ENCODE measurements around the gene SESN3. TPM values are rescaled to one million over a fixed set of nuclear protein-coding genes. Genes with fewer than 3 reads are reported as not detected.
A peak's percentile ranks its signal among the peaks of the same experiment; 100 is the strongest.
"Not testable (repeated sequence)": the region's sequence is repeated elsewhere in the genome, so short reads cannot be mapped to it uniquely, and the experiment has no call there.

SESN3 gene
- total RNA-seq, 2 experiments from 2014 or later = 45.4 to 48.8 TPM

GRCh38 chr11:95137299-95137698 is 93.7 kb downstream of the SESN3 start:
- DNase-seq (no peak), ATAC-seq (ENCODE audit: low read depth) (peak; percentile 49)
- Mint-ChIP-seq H3K27me3 (peaks cover 6% of the 10 kb centered on the region), H3K4me1 (peaks cover 19% of the 10 kb centered on the region), H3K9me3 (peaks cover 3% of the 10 kb centered on the region), H3K4me3 (no peak overlapping the region), H3K36me3 (peaks cover 11% of the 10 kb centered on the region), H3K27ac (peak overlapping the region; percentile 13)
- POLR2A ChIA-PET = interaction anchor here (1.4 to 2.9 kb wide), 3 partner anchors 14 to 69 kb away, joined by 4 to 24 read pairs (median 5); partner anchors contain the start of gene ENDOD1

GRCh38 chr11:95136747-95137146 is 94.3 kb downstream of the SESN3 start:
- not testable (repeated sequence) for ATAC-seq (ENCODE audit: low read depth); DNase-seq; H3K27me3 Mint-ChIP-seq; H3K4me3 Mint-ChIP-seq; H3K9me3 Mint-ChIP-seq; H3K27ac Mint-ChIP-seq
- Mint-ChIP-seq H3K36me3 (peaks cover 14% of the 10 kb centered on the region), H3K4me1 (peaks cover 19% of the 10 kb centered on the region)
- POLR2A ChIA-PET = interaction anchor here (0.7 to 2.9 kb wide), 4 partner anchors 14 to 68 kb away, joined by 3 to 24 read pairs (median 4); partner anchors contain the start of gene ENDOD1

DNA sequence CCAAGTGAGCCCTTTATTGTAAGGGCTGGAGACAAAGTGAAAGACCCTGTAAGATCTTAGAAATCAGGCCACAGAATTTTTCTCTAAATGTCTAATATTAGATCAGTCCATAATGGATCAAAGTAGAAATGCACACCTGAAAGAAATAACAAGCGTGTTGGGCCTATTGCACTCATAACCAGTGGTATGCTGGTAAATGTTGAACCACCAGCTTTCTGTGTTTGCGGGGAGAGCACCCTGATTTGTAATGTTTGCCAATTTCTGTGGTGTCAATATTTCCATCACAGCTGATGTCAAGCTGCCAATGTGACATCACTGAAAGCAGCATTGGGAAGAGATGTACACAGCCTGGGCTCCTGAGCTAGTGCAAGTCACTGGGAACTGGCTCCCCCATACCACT is 95.1 kb downstream of the SESN3 start:
- no peak for ATAC-seq (ENCODE audit: low read depth)

DNA sequence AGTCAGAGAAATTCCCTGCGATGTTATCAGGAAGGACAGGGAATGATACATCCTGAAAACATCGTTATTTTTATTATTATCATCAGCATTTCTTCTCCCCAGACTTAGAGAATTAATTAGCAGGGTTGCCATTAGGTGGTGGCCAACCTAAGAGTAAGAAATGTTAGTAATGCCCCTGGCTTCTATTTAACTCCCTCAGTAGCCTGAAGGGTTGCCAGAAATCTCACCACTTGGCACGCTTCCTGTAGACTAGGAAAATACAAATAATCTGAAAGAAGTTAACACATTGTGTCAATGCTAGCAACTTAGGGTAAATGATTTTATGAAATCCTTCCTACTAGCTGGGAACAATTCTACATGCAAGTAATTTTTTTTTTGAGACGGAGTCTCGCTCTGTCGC is 95.8 kb downstream of the SESN3 start:
- H3K4me3 Mint-ChIP-seq = no peak overlapping the region
- no peak overlapping the region for H3K27ac Mint-ChIP-seq
- no peaks in the 10 kb centered on the region for H3K27me3 Mint-ChIP-seq
- peaks cover 19% of the 10 kb centered on the region for H3K4me1 Mint-ChIP-seq
- no peak for ATAC-seq (ENCODE audit: low read depth)
- H3K36me3 Mint-ChIP-seq = peaks cover 19% of the 10 kb centered on the region
- POLR2A ChIA-PET = no interaction called here
- H3K9me3 Mint-ChIP-seq = peaks cover 3% of the 10 kb centered on the region
- no peak for DNase-seq

More for the DNA sequence above, 95.1 kb downstream of the SESN3 start:
- Mint-ChIP-seq H3K36me3 (peaks cover 16% of the 10 kb centered on the region), H3K4me3 (no peak overlapping the region), H3K9me3 (peaks cover 3% of the 10 kb centered on the region), H3K27ac (no peak overlapping the region), H3K4me1 (peaks cover 19% of the 10 kb centered on the region), H3K27me3 (peaks cover 6% of the 10 kb centered on the region)
- POLR2A ChIA-PET = interaction anchor here (1.4 to 2.9 kb wide), 2 partner anchors 46 to 67 kb away, joined by 5 to 24 read pairs; partner anchors contain the start of gene ENDOD1
- DNase-seq = no peak

- POLR2A ChIA-PET = no interaction called here
- H3K9me3 Mint-ChIP-seq = peaks cover 3% of the 10 kb centered on the region
- no peaks in the 10 kb centered on the region for H3K27me3 Mint-ChIP-seq
- no peak for ATAC-seq (ENCODE audit: low read depth)
- peaks cover 24% of the 10 kb centered on the region for H3K36me3 Mint-ChIP-seq
- DNase-seq = no peak
- peaks cover 19% of the 10 kb centered on the region for H3K4me1 Mint-ChIP-seq
- H3K4me3 Mint-ChIP-seq = no peak overlapping the region
- H3K27ac Mint-ChIP-seq = no peak overlapping the region
These were observed 96.5 kb downstream of the SESN3 start for GRCh38 chr11:95134491-95134890.

- H3K9me3 Mint-ChIP-seq = peaks cover 3% of the 10 kb centered on the region
- no peak for DNase-seq
- POLR2A ChIA-PET = no interaction called here
- H3K27ac Mint-ChIP-seq = no peak overlapping the region
- H3K36me3 Mint-ChIP-seq = peaks cover 31% of the 10 kb centered on the region
- H3K4me3 Mint-ChIP-seq = no peak overlapping the region
- H3K4me1 Mint-ChIP-seq = peaks cover 23% of the 10 kb centered on the region
- H3K27me3 Mint-ChIP-seq = no peaks in the 10 kb centered on the region
- ATAC-seq (ENCODE audit: low read depth) = no peak
These were observed 98.0 kb downstream of the SESN3 start for GRCh38 chr11:95132956-95133355.

DNA sequence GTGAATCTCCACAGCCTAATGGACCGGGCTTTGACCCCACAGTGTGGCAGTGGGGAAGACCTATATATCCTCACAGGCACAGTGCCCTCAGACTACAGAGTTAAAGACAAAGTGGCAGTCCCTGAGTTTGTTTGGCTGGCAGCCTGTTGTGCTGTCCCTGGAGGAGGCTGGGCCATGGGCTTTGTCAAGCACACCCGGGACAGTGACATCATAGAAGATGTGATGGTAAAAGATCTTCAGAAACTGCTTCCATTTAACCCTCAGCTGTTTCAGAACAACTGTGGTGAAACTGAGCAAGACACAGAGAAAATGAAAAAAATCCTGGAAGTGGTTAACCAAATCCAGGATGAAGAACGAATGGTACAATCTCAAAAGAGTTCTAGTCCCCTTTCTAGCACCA is 102.4 kb downstream of the SESN3 start:
- peak; percentile 52 for ATAC-seq (ENCODE audit: low read depth)
- Mint-ChIP-seq H3K27ac (peak overlapping the region; percentile 47), H3K36me3 (peaks cover 38% of the 10 kb centered on the region), H3K9me3 (no peaks in the 10 kb centered on the region), H3K4me1 (peaks cover 12% of the 10 kb centered on the region), H3K27me3 (no peaks in the 10 kb centered on the region), H3K4me3 (peak overlapping the region; percentile 11)
- no peak for DNase-seq
- POLR2A ChIA-PET = no interaction called here

DNA sequence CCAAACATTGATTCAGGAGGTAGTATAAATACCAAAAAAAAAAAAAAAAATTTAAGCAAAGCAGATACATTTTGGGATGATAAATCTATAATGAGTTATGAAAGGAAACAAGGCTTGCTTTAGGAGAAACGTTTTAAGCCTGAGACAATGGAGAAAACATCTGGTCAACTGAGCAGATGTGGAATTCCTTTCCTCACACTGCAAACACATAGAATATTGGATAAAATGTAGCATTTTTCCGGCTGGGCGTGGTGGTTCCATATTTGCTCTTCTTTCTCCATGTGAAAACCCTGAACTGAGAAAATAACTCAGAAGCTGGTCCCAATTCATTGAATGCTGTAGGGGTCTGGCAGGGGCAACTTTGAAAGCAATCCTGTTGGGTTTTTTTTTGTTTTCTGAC is 107.4 kb downstream of the SESN3 start:
- ATAC-seq (ENCODE audit: low read depth) (no peak), DNase-seq (no peak)
- Mint-ChIP-seq H3K4me3 (no peak overlapping the region), H3K27ac (no peak overlapping the region), H3K27me3 (no peaks in the 10 kb centered on the region), H3K9me3 (no peaks in the 10 kb centered on the region), H3K4me1 (peaks cover 17% of the 10 kb centered on the region), H3K36me3 (peaks cover 21% of the 10 kb centered on the region)
- POLR2A ChIA-PET = no interaction called here

DNA sequence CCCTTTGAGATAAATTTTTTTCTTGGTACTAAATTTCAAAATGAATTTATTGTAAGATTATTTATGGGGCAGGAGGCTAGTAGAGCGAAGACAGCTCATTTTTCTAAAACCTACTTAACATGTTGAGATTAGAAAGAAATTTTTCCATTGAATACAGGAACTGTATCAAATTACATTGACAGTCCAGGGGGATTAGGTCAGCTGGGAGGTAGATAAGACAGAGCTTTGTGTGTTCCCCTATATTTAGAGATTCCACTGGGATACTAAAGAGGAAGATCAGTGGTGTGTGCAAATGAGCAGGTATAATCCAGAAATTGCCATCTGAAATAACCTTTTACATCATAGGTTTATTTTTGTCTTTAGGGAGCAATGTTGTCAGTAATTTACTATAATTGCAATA is 109.3 kb downstream of the SESN3 start:
- POLR2A ChIA-PET = no interaction called here
- H3K27ac Mint-ChIP-seq = no peak overlapping the region
- DNase-seq = no peak
- H3K4me3 Mint-ChIP-seq = no peak overlapping the region
- no peaks in the 10 kb centered on the region for H3K27me3 Mint-ChIP-seq
- no peaks in the 10 kb centered on the region for H3K9me3 Mint-ChIP-seq
- H3K36me3 Mint-ChIP-seq = peaks cover 25% of the 10 kb centered on the region
- H3K4me1 Mint-ChIP-seq = peaks cover 17% of the 10 kb centered on the region
- ATAC-seq (ENCODE audit: low read depth) = no peak

DNA sequence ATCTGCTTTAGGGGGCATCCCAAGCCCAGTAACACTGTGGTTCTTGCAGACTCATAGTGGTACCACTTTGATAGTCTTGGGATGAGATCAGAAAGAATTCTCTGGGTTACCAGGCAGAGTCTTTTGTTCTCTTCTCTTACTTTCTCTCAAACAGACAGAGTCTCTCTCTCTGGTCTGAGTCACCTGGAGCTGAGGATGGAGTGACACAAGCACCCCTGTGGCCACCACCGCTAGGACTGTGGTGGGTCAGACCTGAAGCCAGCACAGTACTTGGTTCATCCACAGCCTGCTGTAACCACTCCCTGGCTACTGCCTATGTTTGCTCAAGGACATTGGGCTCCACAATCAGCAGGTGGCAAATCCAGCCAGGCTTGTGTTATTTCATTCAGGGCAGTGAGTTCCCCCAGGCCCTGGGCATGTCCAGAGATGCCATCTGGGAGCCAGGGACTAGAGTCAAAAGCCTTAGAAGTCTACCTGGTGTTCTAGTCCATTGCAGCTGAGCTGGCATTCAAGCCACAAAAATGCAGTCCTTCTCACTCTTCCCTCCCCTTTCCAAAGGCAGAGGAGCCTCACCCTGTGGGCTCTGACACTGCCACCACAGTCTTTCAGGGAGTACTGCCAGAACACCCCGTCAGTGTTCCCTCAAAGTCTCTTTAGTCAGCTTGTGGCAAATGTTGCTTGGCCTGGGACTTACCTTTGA is 111.5 kb downstream of the SESN3 start:
- Mint-ChIP-seq H3K27ac (no peak overlapping the region), H3K36me3 (peaks cover 15% of the 10 kb centered on the region), H3K4me3 (no peak overlapping the region), H3K27me3 (no peaks in the 10 kb centered on the region), H3K9me3 (no peaks in the 10 kb centered on the region), H3K4me1 (peaks cover 17% of the 10 kb centered on the region)
- no peak for DNase-seq
- POLR2A ChIA-PET = no interaction called here
- ATAC-seq (ENCODE audit: low read depth) = no peak

DNA sequence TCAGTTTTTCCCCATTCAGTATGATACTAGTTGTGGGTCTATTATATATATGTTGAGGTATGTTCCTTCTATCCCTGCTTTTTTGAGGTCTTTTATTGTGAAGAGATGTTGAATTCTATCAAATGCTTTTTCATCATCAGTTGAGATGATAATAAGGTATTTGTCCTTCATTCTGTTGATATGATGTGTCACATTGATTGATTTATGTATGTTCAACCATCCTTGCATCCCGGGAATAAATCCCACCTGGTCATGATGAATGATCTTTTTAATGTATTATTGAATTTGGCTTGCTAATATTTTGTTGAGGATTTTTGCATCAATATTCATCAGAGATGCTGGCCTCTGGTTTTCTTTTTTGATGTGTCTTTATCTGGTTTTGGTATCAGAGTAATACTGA is 115.4 kb downstream of the SESN3 start:
- Mint-ChIP-seq H3K36me3 (peaks cover 29% of the 10 kb centered on the region), H3K4me1 (peaks cover 15% of the 10 kb centered on the region), H3K9me3 (no peaks in the 10 kb centered on the region), H3K27me3 (no peaks in the 10 kb centered on the region), H3K4me3 (no peak overlapping the region), H3K27ac (no peak overlapping the region)
- DNase-seq = no peak
- no peak for ATAC-seq (ENCODE audit: low read depth)
- POLR2A ChIA-PET = no interaction called here

Other genes with a start within 250 kb of the SESN3 start
- not detected for gene KDM4E, start 205.9 kb downstream of the SESN3 start, total RNA-seq
- gene KDM4F, start 181.8 kb downstream of the SESN3 start, total RNA-seq = not detected
- gene SRSF8, start 164.3 kb downstream of the SESN3 start, total RNA-seq = 10 to 100 TPM; 45.1 to 55.8 TPM
- 10 to 100 TPM; 23.8 TPM for gene ENDOD1, start 141.4 kb downstream of the SESN3 start, total RNA-seq

Data from activated naive CD8-positive, alpha-beta T cell treated with anti-CD3 and anti-CD28 coated beads, Interleukin-2, amount 10 ng/mL, durations not matched to agents 7 days and 5 days (primary cell).